ENCODE measurements around the gene TMEM139. TPM values are rescaled to one million over a fixed set of nuclear protein-coding genes. Genes with fewer than 3 reads are reported as not detected.
A peak's percentile ranks its signal among the peaks of the same experiment; 100 is the strongest.

Gene TMEM139
- total RNA-seq, 4 donors from 2014 or later: 2.2 to 11.1 TPM; not detected in 2

DNA sequence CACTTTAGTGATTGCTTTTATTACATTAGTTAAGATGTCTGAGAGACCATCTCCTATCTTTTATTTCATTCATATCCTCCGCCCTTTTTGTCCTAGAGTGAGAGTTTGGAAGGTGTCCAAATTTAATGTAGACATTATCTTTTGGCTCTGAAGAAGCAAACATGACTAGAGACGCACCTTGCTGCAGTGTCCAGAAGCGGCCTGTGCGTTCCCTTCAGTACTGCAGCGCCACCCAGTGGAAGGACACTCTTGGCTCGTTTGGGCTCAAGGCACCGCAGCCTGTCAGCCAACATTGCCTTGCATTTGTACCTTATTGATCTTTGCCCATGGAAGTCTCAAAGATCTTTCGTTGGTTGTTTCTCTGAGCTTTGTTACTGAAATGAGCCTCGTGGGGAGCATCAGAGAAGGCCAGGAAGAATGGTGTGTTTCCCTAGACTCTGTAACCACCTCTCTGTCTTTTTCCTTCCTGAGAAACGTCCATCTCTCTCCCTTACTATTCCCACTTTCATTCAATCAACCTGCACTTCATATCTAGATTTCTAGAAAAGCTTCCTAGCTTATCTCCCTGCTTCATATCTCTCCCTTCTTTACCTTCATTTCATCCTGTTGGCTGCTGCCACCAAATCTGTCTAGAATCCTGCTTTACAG is 20.8 kb downstream of the TMEM139 start:
- Histone ChIP-seq H3K27me3 (no peaks in the 10 kb centered on the region), H3K27ac (no peak overlapping the region), H3K4me1 (no peaks in the 10 kb centered on the region), H3K4me3 (no peak overlapping the region), H3K36me3 (no peaks in the 10 kb centered on the region), H3K9me3 (no peaks in the 10 kb centered on the region)
- intact Hi-C loops (cut with DNase I; ENCODE audit: low total_unique reads): no loop called here
- DNase-seq: peak in 1 of 2 donors; percentile 41
- TF ChIP-seq POLR2A (IDR thresholded peaks at IDR 0.05): no peak
- TF ChIP-seq, protein P1, sequence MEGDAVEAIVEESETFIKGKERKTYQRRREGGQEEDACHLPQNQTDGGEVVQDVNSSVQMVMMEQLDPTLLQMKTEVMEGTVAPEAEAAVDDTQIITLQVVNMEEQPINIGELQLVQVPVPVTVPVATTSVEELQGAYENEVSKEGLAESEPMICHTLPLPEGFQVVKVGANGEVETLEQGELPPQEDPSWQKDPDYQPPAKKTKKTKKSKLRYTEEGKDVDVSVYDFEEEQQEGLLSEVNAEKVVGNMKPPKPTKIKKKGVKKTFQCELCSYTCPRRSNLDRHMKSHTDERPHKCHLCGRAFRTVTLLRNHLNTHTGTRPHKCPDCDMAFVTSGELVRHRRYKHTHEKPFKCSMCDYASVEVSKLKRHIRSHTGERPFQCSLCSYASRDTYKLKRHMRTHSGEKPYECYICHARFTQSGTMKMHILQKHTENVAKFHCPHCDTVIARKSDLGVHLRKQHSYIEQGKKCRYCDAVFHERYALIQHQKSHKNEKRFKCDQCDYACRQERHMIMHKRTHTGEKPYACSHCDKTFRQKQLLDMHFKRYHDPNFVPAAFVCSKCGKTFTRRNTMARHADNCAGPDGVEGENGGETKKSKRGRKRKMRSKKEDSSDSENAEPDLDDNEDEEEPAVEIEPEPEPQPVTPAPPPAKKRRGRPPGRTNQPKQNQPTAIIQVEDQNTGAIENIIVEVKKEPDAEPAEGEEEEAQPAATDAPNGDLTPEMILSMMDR (IDR thresholded peaks at IDR 0.05): peak; percentile 33 to 49 (median 42)

DNA sequence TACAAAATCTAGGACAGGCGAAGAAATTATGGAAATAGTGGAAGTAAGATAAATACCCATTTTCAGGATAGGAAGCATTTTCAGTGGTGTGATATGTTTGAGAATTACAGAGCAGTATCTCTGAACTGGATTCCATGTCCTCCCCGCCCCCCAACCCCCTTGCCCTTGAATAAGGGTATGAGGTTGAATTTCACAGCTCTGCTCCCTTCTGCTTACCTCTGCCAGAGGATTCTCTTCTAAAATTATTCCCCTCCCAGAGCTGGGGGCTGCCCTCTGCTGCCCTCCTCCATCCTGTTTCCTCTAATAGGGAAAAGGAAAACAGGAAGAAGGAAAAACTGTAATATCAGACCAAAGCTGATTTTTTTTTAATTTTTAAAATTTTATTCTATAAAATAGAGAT is 23.9 kb downstream of the TMEM139 start:
- no peaks in the 10 kb centered on the region for H3K36me3 ChIP-seq
- no peak overlapping the region for H3K4me3 ChIP-seq
- H3K27ac ChIP-seq: no peak overlapping the region
- H3K9me3 ChIP-seq: no peaks in the 10 kb centered on the region
- H3K4me1 ChIP-seq: no peaks in the 10 kb centered on the region
- DNase-seq: no peak
- TF ChIP-seq, protein P1 (IDR thresholded peaks at IDR 0.05): no peak
- TF ChIP-seq POLR2A (IDR thresholded peaks at IDR 0.05): no peak
- intact Hi-C loops (cut with DNase I; ENCODE audit: low total_unique reads): no loop called here
- H3K27me3 ChIP-seq: no peaks in the 10 kb centered on the region

DNA sequence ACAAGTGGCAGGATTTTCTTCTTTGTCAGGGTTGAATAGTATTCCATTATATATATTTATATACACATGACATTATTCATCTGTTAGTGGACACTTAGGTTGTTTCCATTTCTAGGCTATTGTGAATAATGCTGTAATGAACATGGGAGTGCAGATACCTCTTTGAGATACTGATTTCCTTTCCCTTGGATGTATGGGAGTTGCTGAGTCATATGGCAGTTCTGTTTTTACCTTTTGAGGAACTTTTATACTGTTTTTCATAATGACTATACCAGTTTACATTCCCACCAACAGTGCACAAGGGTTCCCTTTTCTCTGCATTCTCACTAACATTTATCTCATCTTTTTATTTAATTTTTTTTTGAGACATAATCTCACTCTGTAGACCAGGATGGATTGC is 29.4 kb downstream of the TMEM139 start:
- Histone ChIP-seq H3K4me1 (no peaks in the 10 kb centered on the region), H3K27me3 (no peaks in the 10 kb centered on the region), H3K27ac (no peak overlapping the region), H3K9me3 (no peaks in the 10 kb centered on the region), H3K4me3 (no peak overlapping the region), H3K36me3 (no peaks in the 10 kb centered on the region)
- no peak for DNase-seq
- no peak for TF ChIP-seq POLR2A (IDR thresholded peaks at IDR 0.05)
- TF ChIP-seq, protein P1 (IDR thresholded peaks at IDR 0.05): no peak
- intact Hi-C loops (cut with DNase I; ENCODE audit: low total_unique reads): no loop called here

DNA sequence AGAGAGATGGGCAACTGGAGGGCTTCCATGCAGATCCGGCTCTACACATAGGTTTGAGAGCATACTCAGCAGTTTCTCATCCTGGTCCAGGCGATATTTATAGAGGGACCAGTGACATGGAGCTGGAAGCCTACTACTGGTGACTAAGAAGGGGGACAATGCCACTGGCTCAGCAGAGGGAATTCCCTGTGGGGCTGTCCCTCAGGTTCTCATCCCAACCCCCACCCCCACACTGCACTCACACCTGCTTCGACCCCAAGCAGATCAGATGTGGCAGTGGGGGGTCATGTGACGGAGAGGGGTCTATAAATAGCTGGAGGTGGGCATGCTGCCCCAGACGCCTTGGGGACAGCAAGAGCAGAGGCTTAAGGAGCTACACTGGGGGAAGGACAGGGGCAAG is 31.0 kb downstream of the TMEM139 start, which contains the start of gene CLCN1:
CLCN1 (plus strand) TSS at position 336 of the 400 bp plus-strand sequence. CDS start 102 bp downstream, outside the sequence.
- intact Hi-C loops (cut with DNase I; ENCODE audit: low total_unique reads): no loop called here
- no peaks in the 10 kb centered on the region for H3K27me3 ChIP-seq
- H3K27ac ChIP-seq: no peak within 1 kb of the TSS
- no peaks in the 10 kb centered on the region for H3K4me1 ChIP-seq
- TF ChIP-seq, protein P1 (IDR thresholded peaks at IDR 0.05): no peak
- TF ChIP-seq POLR2A (IDR thresholded peaks at IDR 0.05): no peak
- no peaks in the 10 kb centered on the region for H3K9me3 ChIP-seq
- no peaks in the 10 kb centered on the region for H3K36me3 ChIP-seq
- no peak for DNase-seq
- H3K4me3 ChIP-seq: no peak within 1 kb of the TSS

DNA sequence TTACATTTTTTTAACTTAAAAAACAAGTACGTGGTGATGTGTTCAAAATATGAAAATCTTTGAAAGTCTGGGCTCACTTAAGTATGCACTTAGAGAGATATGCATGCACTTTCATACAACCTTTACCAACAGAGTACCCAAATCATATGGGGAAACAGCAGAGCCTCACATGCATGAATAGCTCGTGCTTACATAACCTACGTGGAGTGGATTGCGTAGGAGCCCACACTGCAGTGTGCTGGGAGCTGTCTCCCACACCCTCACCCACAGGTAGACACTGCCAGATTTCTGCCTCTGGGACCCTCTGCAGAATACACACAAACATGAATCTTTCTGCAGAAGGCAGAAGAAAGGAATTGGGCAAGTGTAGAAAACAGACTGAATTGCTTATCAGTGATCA is 31.7 kb downstream of the TMEM139 start:
- intact Hi-C loops (cut with DNase I; ENCODE audit: low total_unique reads): no loop called here
- no peak for TF ChIP-seq POLR2A (IDR thresholded peaks at IDR 0.05)
- TF ChIP-seq, protein P1 (IDR thresholded peaks at IDR 0.05): no peak
- DNase-seq: no peak
- no peaks in the 10 kb centered on the region for H3K36me3 ChIP-seq
- H3K27me3 ChIP-seq: no peaks in the 10 kb centered on the region
- H3K4me3 ChIP-seq: no peak overlapping the region
- H3K4me1 ChIP-seq: no peaks in the 10 kb centered on the region
- H3K27ac ChIP-seq: no peak overlapping the region
- no peaks in the 10 kb centered on the region for H3K9me3 ChIP-seq
